ENCODE data around the gene SCN8A.

DNA sequence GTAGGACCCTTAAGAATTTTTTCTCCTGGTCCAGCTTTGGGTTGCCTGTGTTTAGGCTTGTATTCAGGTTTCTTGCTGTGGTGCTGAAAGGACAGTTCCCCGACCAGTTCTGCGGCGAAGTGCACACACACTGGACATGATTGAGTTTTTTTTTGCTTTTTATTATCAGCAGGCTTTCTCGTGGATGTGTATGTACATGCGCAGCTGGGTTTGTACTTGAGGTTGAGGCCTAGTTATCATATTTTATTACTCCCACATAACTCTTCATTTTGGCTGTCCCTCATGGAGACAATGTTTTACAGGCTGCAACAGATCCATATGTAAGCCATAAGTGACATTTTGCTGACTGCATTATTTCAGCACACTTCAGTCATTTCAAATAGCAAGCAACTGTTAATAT is 2.5 kb downstream of the SCN8A start:
- TF ChIP-seq POLR2A (IDR thresholded peaks at IDR 0.05) (no peak), POLR2AphosphoS5 (IDR thresholded peaks at IDR 0.05) (no peak)
- TF ChIP-seq, protein P1, sequence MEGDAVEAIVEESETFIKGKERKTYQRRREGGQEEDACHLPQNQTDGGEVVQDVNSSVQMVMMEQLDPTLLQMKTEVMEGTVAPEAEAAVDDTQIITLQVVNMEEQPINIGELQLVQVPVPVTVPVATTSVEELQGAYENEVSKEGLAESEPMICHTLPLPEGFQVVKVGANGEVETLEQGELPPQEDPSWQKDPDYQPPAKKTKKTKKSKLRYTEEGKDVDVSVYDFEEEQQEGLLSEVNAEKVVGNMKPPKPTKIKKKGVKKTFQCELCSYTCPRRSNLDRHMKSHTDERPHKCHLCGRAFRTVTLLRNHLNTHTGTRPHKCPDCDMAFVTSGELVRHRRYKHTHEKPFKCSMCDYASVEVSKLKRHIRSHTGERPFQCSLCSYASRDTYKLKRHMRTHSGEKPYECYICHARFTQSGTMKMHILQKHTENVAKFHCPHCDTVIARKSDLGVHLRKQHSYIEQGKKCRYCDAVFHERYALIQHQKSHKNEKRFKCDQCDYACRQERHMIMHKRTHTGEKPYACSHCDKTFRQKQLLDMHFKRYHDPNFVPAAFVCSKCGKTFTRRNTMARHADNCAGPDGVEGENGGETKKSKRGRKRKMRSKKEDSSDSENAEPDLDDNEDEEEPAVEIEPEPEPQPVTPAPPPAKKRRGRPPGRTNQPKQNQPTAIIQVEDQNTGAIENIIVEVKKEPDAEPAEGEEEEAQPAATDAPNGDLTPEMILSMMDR (IDR thresholded peaks at IDR 0.05), result no peak

All from prostate gland (tissue), 2 donors.